ENCODE data around the gene SLC35E3. TPM values are rescaled to one million over a fixed set of nuclear protein-coding genes. Genes with fewer than 3 reads are reported as not detected.
"Not testable (repeated sequence)": the region's sequence is repeated elsewhere in the genome, so short reads cannot be mapped to it uniquely, and the experiment has no call there.

SLC35E3 gene
- total RNA-seq, 4 donors from 2014 or later = 3.5 to 23.1 (median 12.2) TPM

DNA sequence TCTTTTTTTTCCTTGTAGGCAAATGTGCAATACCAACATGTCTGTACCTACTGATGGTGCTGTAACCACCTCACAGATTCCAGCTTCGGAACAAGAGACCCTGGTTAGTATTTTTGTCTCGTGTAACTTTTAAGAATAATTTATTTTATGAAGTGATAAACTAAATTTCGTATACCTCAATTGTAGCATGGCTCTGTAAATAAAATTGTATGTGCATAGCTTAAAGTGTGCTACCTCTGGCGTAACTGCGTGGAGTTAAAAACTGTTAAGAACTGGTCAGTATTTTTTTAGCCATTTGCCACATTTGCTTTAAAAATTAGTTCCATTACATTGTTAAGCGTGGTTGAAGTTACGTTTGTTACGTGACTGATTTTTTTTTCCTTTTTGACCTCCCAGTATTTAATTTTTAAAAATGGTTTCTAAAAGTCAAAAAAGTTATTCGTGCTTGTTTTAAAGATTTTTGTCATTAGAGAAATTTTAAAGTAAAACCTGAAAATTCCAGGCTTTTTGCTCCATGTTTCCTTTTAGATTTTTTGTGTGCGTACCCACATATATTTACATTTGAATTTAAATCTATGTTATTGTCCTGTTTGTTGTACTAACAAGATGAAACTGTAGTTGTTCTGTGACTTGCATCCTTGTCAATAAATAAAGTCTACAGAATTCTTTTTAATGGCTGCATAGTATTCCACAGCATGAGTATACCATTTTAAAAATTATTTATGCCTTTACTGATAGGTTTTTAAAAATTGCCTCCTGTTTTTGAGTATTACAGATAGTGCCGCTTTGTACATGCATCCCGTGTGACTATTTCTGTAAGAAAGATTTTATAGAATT is 63.4 kb downstream of the SLC35E3 start:
- no peak for DNase-seq
- Histone ChIP-seq H3K27ac (peak overlapping the region; percentile 96 to 99 (median 96)), H3K4me3 (peak overlapping the region; percentile 67 to 92 (median 78)), H3K9me3 (no peaks in the 10 kb centered on the region), H3K36me3 (peaks cover 0 to 21% (median 0%) of the 10 kb centered on the region in 3 donors), H3K27me3 (no peaks in the 10 kb centered on the region), H3K4me1 (peaks cover 0 to 27% (median 2%) of the 10 kb centered on the region in 4 donors)
- TF ChIP-seq POLR2A (IDR thresholded peaks at IDR 0.05) = no peak
- no peak for TF ChIP-seq CTCF (IDR thresholded peaks at IDR 0.05)

DNA sequence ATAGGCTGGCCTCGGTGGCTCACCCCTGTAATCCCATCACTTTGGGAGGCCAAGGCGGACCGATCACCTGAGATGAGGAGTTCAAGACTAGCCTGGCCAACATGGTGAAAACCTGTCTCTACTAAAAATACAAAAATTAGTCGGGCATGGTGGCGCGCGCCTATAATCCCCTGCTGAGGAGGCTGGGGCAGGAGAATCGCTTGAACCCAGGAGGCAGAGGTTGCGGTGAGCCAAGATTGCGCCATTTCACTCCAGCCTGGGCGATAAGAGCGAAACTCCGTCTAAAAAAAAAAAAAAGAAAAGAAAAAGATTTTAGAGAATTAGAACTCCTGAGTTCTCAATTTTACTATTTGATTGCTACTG is 64.0 kb downstream of the SLC35E3 start:
- H3K27ac ChIP-seq, H3K9me3 ChIP-seq, H3K27me3 ChIP-seq, DNase-seq, H3K4me3 ChIP-seq: not testable (repeated sequence)
- Histone ChIP-seq H3K4me1 (peaks cover 0 to 30% (median 2%) of the 10 kb centered on the region in 4 donors), H3K36me3 (peaks cover 0 to 27% (median 0%) of the 10 kb centered on the region in 3 donors)

DNA sequence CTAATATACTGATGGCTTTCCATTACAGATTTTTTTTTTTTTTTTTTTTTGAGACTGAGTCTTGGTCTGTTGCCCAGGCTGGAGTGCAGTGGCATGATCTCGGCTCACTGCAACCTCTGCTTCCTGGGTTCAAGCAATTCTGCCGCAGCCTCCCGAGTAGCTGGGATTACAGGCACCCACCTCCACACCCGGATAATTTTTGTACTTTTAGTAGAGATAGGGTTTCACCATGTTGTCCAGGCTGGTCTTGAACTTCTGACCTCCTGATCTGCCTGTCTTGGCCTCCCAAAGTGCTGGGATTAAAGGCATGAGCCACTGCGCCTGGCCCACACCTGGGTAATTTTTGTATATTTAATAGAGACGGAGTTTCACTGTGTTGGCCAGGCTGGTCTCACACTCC is 65.6 kb downstream of the SLC35E3 start:
- not testable (repeated sequence) for H3K27ac ChIP-seq, H3K4me3 ChIP-seq, DNase-seq, H3K9me3 ChIP-seq, H3K27me3 ChIP-seq
- Histone ChIP-seq H3K36me3 (peaks cover 0 to 33% (median 0%) of the 10 kb centered on the region in 3 donors), H3K4me1 (peaks cover 0 to 35% (median 2%) of the 10 kb centered on the region in 4 donors)

DNA sequence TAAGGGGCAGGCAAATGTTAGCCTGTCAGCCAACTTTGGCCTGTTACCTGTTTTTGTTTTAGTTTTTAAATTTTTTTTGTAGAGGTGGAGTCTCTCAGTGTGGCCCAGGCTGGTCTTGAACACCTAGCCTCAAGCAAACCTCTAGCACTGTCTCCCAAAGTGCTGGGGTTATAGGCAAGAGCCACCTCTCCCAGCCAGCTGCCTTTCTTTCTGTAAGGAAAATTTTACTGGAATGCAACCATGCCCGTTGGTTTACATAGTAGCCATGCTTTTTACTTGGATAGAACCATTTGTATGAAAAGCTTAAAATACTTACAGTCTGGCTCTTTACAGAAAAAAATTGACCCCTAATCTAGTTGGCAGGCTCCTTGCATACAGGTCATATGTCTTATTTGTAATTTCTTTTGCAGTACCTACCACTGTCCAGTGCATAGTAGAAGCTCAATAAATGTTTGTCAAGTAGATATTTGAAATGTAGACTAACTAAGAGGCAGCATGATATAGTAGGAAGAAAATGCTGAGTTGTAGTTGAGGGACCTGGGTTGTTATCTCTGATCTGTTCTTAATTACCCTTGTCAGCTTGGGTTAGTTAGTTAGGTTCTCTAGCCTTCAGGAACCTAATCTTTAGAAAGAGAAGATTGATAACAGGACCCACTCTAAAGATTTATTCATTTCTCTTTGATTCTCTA is 66.7 kb downstream of the SLC35E3 start:
- H3K4me3 ChIP-seq = no peak overlapping the region
- no peak for TF ChIP-seq POLR2A (IDR thresholded peaks at IDR 0.05)
- no peak for TF ChIP-seq CTCF (IDR thresholded peaks at IDR 0.05)
- H3K36me3 ChIP-seq = peaks cover 0 to 45% (median 0%) of the 10 kb centered on the region in 3 donors
- no peak for DNase-seq
- H3K4me1 ChIP-seq = peaks cover 0 to 35% (median 2%) of the 10 kb centered on the region in 4 donors
- no peaks in the 10 kb centered on the region for H3K27me3 ChIP-seq
- no peaks in the 10 kb centered on the region for H3K9me3 ChIP-seq
- H3K27ac ChIP-seq = peak overlapping the region in 2 of 4 donors; percentile 20 to 68

DNA sequence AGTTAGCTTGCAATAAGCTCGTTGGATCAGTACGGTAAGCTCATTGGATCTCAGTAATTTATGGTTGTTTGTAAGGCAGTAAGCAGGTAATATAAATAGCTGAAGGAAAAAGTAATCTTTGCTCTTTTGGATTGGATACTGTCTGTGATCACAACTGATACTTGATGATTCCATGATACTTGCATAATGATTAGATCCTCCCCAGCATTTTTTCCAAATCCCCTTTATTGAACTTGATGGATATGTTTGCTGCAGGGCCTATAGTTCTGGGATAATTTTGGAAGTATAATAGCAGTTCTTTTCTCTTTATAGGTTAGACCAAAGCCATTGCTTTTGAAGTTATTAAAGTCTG is 67.2 kb downstream of the SLC35E3 start:
- TF ChIP-seq POLR2A (IDR thresholded peaks at IDR 0.05) (no peak), CTCF (IDR thresholded peaks at IDR 0.05) (no peak)
- no peak for DNase-seq
- H3K4me1 ChIP-seq = peaks cover 0 to 35% (median 2%) of the 10 kb centered on the region in 4 donors
- H3K27me3 ChIP-seq = no peaks in the 10 kb centered on the region
- H3K36me3 ChIP-seq = peaks cover 0 to 50% (median 0%) of the 10 kb centered on the region in 3 donors
- H3K9me3 ChIP-seq = no peaks in the 10 kb centered on the region
- peak overlapping the region in 2 of 4 donors; percentile 20 to 68 for H3K27ac ChIP-seq
- H3K4me3 ChIP-seq = no peak overlapping the region

- Histone ChIP-seq H3K27me3 (no peaks in the 10 kb centered on the region), H3K4me3 (no peak overlapping the region), H3K4me1 (peaks cover 0 to 32% (median 2%) of the 10 kb centered on the region in 4 donors), H3K9me3 (no peaks in the 10 kb centered on the region), H3K27ac (no peak overlapping the region), H3K36me3 (peaks cover 0 to 51% (median 0%) of the 10 kb centered on the region in 3 donors)
- no peak for DNase-seq
- TF ChIP-seq CTCF (IDR thresholded peaks at IDR 0.05) (no peak), POLR2A (IDR thresholded peaks at IDR 0.05) (no peak)
Measured at GRCh38 chr12:68814490-68815231, 68.7 kb downstream of the SLC35E3 start.

Measured in Peyer's patch (tissue), 4 donors.